Occipital lobe (tissue), 2 donors: ENCODE data around the gene PLAU. TPM values are rescaled to one million over a fixed set of nuclear protein-coding genes. Genes with fewer than 3 reads are reported as not detected.

Experiments
- DNase-seq: peaks from one replicate; lab custom pipeline; 2025; lab: John Stamatoyannopoulos, UW
- total RNA-seq: library from RNA; depleted of rRNA; stranded (reverse); fragments of >200 nt; gene quantifications from one replicate; pipeline ENCODE4 v1.2.3, GENCODE V29; 2014

PLAU gene
- 0.94 TPM for total RNA-seq

- no peak for DNase-seq
Measured at GRCh38 chr10:73910764-73911552, at the start of gene PLAU. TSS of gene PLAU (plus strand) at chr10:73911132. CDS start at chr10:73911556, 424 bp downstream.

- DNase-seq = peak; percentile 53
Measured at GRCh38 chr10:73862011-73862410, 48.9 kb upstream of the PLAU start.

GRCh38 chr10:73863039-73863817, 47.7 kb upstream of the PLAU start:
- no peak for DNase-seq

GRCh38 chr10:73864229-73864628, 46.7 kb upstream of the PLAU start:
- DNase-seq = no peak

GRCh38 chr10:73865107-73865458, 45.8 kb upstream of the PLAU start:
- no peak for DNase-seq

GRCh38 chr10:73865459-73866442, 45.2 kb upstream of the PLAU start:
- DNase-seq = no peak

GRCh38 chr10:73866621-73867020, 44.3 kb upstream of the PLAU start:
- no peak for DNase-seq

GRCh38 chr10:73867126-73867807, 43.7 kb upstream of the PLAU start:
- DNase-seq = peak; percentile 44

- DNase-seq = no peak
Measured at GRCh38 chr10:73867871-73868631, 42.9 kb upstream of the PLAU start.

- no peak for DNase-seq
Measured at GRCh38 chr10:73868655-73869195, 42.2 kb upstream of the PLAU start.

- no peak for DNase-seq
Measured at GRCh38 chr10:73871295-73872189, 39.4 kb upstream of the PLAU start.

GRCh38 chr10:73872190-73872710, 38.7 kb upstream of the PLAU start:
- DNase-seq = peak; percentile 27

- DNase-seq = no peak
Measured at GRCh38 chr10:73873142-73873837, 37.6 kb upstream of the PLAU start.

- no peak for DNase-seq
Measured at GRCh38 chr10:73873838-73874215, 37.1 kb upstream of the PLAU start.

- peak; percentile 74 for DNase-seq
Measured at GRCh38 chr10:73874267-73875138, 36.4 kb upstream of the PLAU start, which contains the start of gene CAMK2G. TSS of gene CAMK2G (minus strand) at chr10:73874555. CDS start at chr10:73874461, 94 bp downstream.

GRCh38 chr10:73875139-73875475, 35.8 kb upstream of the PLAU start:
- DNase-seq = no peak

- DNase-seq = no peak
Measured at GRCh38 chr10:73876157-73876556, 34.8 kb upstream of the PLAU start.
